CD4-positive, alpha-beta T cell treated with Interleukin-6 at 100 ng/mL for 8 hours (primary cell): ENCODE results near the gene GIMAP8.
A peak's percentile ranks its signal among the peaks of the same experiment; 100 is the strongest.

Experiments
- DNase-seq: peaks from one replicate; pipeline ENCODE4 v3.0.0-alpha.2; 2020; ENCODE audit warnings: mixed read lengths, low spot score

GIMAP8 gene

DNA sequence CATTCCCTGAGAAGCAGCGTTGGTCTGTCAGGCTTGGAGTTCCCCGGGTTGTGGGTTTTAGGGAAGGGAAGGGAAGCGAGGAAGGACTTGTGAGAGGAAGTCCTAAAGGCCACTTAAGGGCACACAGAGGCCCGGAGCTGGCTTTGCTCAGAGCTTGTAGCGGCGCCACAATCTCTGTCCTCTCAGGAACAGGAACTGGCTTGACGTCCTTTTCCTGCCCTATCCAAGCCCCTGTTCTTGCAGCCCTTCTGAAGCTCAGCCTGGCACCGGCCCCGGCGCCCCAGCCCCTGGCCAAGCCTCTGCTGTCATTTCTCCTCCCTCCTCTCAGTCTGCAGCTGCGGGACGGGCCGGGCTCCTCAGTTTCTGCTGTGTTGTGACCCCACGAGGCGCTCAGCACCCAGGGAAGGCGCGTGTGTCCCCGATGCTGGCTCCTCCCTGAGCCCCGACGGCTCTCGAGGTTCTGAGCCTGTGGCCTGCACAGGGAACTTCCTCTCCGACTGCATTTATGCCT lies at the start of gene GIMAP8:
TSS of gene GIMAP8 (plus strand) at position 140 of the 511 bp plus-strand sequence. CDS start 16,069 bp downstream, outside the sequence.
- DNase-seq: peak; percentile 80

DNA sequence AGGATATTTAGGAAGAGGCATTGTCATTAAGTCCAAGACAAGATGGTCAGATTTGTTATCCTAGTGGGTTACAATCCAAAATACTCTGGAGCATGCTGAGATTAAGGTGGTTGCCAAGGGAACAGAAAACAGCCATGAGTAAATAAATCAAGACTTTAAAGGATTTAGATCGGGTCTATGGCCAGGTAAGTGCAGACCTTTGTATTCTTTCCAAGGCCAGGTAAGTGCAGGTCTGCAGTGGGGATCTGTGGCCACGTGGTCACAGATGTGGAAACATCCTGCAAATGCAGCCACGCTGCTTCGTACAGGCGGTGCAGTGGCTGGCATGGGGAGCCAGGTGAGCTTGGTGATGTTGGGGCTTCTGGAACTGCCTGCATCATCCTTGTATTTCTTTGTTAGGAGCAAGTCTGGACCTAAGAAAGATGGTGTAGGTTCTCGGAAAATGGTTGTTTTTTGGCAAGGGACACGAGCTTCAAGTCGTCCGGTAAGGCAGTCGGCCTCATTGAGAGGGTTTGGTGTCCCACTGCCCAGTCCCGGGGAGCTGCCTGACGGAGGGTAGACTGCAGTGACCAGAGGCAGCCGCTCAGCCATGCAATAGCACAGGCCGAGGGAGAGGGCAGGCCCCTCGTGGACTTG lies 49.5 kb upstream of the GIMAP8 start:
- no peak for DNase-seq

DNA sequence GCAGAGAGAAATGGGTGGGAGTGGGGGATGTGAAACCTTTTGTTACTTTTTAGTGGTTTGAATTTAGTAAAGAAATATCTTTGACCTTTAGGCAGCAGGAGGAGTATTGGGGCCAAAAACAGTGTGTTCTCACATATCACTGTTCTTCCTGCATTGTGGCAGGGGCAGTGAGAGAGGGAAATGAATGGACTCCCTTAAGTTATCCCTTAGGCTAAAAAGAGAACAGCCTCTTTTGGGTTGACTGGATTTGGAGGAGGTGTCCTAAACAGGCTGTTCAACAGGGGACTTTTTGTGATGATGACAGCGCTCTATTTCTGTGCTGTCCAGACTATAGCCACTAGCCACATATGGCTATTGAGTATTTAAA lies 49.0 kb upstream of the GIMAP8 start:
- no peak for DNase-seq

DNA sequence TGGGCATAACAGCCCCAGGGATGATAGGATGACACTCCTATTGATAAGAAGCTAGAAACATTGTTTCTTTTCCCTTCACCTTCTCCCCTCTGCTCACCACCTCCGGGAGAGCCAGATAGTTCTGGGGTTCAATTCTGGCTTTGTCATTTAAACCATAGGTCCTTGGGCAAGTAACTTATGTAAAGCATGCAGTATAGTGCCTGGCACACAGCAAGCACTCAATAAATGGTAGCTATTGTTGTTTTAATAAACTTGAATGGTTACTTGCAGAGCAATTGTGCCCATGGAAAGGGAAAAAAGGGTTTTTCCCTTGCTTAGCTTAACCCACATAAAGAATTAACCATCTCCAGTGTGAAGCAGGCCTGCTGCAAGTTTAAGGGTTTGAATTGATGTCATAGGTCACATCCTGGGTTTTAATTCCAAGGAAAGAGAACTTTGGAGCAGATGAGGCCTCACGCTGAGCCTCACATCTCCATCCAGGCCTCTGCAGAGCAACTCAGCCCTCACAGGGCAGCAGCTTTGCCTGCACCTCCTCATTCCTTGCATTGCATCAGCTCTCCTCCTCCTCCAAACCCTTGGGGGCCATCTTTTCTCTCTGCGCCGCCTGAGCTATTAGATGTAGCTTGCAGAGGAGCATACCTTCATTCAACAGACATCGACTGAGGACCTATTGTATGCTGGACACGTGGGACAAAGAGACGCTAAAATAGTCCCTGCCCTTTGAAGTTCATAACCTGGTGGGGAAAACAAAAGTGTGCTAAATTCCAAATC lies 48.4 kb upstream of the GIMAP8 start:
- no peak for DNase-seq

DNA sequence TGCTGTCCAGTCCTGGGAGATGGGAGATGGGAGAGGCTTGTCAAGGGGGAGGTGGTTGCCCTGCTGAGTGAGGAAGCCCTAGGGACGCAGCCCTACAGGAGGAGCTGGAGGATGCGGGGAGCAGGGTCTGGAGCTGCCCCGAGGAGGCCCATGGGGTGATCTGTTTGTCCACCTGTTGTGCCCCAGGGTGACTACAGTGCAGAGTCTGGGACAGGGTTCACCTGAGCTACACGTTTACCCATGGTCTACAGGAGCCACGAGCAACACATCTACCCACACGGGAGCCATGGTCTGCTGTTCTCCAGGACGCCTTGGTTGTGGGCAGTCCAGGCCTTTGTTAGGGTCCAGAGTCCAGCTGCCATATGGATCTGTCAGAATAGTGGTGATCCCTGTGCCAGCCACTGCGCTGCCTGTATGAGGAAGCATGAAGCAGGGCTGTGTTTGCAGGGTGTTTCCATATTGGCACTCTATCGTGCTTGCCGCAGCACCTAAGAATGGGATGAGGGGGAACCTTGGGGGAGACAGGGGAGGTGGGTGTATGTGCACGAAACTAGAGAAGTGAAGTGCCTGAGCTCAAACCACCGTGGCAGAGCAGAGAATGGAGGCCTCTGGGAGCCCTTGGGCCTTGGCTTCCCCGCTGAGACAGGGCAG lies 47.6 kb upstream of the GIMAP8 start:
- no peak for DNase-seq

DNA sequence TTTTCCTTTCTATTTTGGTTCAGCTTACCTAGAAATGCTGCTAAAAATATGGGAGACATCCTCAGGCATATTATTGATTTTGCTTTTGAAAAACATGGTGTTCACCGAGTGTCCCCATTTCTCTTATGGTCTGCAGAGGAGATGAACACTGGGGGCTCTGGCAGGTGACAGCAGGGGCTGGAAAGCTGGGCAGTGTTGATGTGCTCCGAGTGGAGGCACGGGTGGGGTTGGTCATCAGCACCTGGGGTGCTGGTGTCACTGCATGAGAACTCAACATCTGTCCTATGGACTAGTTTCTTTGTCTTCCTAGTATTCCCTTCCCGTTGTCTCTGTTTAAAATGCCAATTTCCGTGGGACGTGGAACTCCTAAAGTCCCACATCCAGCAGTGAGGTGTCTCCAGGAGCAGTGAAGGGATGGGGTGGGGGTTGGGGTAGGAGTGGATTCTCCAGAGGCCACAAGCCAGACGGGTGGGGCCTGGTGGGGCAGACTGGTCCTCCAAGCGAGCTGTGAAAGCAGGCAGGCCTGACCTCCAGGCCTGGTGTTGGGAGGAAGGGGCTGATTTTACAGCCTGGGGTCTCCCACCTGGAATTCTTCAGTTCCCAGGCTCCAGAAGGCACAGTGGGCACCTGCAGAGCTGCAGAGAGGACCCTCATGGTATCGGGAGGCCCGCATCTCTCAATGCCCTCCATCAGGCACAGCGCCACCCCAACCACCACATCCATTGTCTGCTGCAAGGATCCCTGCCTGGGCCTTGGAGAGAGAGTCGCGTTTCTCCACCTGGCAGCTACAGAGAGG lies 46.9 kb upstream of the GIMAP8 start:
- DNase-seq: no peak

DNA sequence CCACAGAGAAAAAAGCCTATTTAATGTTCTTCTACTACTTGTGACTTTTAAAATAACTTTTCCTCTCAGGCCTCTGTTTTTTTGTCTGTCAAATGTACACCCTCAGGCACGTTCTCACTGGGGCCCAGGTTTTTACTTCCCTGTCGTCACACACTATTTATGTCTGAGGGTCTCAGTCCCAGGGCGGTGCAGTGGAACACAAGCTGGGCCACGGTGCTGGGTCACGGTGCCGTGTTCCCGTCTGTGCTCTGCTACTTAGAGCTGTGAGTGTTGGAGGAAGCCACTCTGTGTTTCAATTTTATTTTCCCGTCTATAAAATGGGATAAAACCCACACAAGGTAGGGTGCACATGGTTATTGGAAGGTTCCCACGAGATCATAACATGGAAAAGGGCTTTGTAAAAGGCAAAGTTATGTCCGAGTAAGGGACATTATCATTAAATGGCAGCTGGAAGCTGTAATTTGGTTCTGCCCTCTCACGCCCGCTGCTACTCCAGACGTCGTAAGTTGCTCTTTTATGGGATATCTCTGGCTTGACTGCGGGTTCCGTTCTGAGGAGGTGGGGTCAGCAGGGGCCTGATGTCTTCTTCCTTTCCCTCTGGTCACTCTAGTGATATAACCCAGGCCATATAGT lies 46.1 kb upstream of the GIMAP8 start:
- no peak for DNase-seq

DNA sequence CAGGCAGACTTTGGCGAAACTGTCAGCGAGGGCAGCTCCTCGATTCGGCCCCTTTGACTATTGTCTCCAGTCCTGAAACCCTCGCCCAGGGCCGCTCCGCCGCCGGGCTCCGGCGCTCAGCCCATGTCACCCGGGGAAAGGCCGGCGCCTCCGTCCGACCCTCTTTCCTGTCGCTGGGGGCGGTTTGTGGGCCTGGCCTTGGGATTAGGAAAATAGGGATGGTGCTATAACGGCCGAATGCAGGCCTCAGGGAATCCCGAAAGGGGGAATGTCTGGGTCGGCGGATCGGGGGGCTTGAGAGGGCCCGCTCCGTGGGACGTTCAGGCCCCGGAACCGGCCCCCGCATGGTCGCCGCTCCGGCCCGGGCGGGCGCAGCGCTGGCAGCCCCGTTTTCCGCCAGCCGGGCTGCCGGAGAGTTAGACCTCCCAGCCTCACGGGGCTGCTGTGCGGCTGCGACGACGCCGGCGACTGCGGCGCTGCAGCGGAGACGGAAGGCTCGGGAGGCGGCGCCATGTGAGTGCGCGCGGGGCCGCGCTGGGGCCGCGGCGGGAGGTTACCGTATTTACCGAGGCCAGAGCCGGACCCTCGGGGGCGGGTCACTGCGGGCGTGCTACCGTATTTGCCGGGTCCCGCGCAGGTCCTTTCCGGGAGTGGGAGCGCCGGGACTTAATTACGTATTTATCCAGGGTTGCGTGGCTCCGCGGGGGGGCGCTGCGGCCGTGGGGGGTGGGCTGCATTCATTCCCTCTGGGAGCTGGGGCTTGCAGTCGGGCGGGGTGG lies 45.4 kb upstream of the GIMAP8 start:
- peak; percentile 74 for DNase-seq

DNA sequence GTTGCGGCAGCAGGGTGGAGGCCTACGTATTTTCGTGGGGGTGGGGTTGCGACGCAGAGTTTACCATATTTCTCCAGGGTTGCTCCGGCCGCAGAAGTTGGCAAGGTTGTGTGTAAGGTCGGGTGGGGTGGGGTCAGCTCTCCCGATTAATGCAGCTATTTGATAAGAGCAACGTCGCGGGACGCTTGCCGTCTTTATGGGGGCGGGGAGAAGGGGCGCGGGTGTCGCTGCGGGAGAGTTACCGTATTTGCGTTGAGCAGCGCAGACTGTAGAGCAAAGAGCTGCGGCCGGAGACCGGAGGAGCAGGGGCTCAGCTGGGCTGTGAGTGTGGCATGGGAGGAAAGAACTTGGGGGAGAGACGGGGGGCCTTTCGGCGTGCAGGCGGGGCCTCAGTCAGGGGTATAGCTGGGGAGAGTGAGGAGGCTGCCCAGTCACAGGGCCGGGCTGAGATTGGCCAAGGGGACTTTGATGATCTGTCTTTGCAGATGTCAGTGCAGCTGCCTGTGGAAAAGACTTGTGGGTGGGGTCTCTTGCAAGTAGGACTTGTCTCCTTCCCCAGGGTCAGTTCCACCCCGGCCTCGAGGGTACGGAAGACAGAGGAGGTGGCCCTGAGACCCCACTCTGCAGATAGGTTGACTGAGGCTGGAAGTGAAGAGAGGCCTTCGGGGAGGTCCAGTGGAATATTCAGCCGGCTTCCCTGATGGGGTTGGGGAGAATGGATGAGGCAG lies 44.7 kb upstream of the GIMAP8 start:
- no peak for DNase-seq

DNA sequence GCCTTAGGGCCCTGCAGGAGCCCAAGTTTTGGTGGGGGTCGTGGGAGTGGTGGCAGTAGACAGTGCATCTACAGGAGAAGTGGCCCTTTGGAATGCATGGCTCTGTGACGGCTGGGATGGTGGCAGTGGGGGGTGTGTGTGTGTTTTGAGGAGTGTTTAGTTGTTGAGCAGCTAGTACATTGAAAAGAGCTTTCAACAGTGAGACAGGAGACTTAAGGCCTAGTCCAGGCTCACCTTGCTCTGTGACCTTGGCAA lies 44.2 kb upstream of the GIMAP8 start:
- DNase-seq: no peak

DNA sequence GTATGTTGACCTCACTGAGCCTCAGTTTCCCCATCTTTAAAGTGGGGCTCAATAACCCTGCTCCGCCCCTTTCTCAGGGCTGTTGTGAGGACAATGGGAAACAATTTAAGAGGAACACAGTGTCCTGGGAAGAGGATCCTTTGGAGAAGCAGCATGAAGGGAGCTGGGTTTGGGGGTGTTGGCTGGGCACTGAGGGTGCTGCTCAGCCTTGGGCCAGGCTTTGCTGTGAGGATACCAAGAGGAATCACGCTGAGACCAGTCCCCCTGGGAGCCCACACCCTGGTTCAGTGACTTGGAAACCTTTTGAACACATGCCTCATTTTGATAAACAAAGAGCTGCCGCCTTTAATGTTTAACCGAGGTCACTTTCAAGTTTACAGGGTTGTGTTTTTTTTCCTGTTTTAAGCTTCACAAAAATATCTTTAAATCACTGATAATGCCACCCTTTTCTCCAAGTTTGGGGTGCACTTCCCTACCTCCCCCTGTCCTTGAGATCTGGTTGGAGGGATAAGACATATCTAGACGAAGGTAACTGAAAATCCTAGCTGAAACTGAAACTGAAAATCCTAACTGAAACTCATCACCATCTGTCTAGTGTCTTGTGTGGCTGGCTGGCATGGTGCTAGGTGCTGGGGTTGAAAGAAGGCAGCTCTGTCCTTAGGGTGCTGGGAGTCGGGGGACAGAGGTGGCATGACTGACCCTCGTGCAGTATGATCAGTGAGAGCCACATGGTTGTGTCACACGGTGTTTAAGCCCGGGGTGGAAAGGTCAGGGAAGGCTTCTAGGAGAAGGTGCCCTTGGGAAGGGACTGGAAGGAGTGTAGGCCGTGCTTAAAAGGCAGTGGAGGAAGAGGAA lies 43.6 kb upstream of the GIMAP8 start:
- peak; percentile 36 for DNase-seq

DNA sequence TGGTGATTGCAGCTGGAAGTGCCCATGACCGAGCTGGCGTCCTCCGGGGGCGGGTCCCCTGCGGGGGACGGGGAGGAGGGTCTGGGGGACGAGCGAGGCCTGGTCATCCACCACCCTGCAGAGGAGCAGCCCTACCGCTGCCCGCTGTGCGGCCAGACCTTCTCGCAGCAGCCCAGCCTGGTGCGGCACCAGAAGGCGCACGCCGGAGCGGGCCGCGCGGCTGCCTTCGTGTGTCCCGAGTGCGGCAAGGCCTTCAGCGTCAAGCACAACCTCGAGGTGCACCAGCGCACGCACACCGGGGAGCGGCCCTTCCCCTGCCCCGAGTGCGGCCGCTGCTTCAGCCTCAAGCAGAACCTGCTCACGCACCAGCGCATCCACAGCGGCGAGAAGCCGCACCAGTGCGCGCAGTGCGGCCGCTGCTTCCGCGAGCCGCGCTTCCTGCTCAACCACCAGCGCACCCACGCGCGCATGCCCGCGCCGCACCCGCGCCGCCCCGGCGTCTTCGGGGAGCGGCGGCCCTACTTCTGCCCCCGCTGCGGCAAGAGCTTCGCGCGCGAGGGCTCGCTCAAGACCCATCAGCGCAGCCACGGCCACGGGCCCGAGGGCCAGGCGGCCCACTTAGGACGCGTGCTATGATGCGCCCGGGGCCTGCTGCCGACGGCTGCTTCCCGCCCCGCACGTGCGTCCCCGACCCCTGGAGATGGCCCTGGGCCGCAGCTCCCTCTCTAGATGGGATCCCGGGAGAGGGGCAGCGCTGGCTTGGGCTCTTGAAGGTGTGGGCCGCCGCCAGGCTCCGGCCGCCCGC lies 42.6 kb upstream of the GIMAP8 start:
- no peak for DNase-seq

DNA sequence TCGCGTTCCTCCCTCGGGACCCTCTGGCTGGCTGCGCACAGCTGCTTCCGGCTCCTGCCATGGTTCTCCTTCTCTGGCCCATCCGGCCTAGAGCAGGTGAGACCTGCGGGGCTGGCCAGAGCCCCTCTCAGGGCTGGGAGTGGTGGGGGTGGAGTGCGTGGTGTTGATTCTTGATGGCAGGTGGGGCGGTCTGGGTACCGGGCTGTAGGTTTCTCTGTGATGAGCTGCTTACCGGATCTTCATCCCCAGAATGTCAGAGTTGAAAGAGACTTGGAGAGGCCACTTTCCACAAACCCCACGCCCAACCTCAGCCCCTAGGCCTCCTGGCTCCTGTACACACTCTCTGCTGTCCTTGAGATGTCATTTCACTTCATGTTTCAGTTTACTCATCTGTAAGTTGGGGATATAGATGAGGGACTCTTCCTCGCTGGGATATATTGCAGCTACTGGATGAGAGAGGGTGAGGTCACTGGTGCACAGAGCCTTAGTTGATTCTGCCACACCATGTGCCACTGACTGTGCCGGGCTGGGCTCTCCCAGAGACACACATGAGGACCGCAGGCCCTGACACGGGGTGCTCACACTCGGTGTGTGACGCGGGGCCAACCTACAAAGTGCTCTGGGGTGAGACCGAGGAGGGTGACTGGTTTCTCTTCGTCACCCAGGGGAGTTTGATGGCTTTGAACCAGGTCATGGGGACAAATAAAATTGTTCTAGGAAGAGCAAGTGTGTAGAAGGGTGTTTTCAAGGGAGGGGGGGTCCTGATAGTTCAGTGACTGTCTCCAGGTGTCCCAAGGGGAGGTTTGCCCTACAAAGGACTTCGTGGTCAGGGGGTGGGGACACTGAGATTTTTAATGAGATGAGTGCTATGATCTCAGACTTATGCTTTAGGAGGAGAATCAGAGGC lies 41.8 kb upstream of the GIMAP8 start:
- no peak for DNase-seq

DNA sequence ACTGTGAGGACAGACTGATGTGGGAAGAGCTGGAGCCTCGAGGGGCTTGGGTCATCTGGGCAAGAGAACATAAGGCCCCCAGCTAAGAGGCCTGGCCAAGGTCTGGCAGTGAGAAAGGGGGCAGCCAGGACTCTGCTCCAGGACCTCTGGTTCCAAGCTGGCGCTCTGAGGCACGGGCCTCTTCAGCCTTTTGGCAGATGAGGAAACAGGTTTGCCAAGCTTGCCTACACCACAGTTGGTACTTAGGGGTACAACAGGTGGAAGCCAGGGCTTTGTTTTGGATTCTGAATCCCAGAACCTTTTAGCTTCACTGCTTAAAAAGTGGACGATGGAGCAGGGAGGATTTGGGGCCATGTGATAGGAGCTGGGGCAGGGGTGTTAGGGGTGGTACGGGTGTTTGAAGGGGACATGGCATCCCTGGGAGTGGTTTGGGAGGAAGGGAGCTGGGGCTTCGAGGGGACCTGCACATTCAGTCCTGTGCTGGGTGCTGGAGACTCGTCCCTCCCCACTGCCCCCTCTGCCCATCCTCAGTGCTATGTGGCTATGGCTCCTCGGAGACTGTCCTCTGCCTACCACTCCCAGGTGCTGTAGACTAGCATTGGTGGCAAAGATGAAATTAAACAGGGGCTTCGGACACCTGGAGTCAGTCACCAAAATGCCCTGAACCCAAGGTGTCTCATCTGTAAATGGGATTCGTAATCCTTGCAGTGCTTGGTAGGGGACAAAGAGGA lies 41.0 kb upstream of the GIMAP8 start:
- DNase-seq: no peak

DNA sequence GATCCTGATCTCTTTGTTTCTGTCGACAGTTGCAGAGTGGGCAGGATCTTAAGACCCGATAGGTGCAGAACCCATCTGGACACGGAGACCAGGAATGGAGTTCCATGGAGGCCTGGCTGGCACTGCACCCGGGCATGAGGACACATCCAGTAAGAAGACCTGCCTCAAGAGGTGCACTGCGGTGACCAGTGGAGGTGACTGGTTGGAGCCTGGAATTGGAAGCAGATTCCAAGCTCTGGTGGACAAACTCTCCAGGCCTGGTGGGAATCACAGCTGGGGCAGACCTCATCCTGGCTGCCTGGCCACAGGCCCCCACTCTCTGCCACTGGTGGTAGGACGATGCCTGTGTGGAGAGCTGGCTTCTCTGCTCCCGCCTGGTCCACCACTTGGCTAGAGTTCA lies 40.3 kb upstream of the GIMAP8 start:
- no peak for DNase-seq

DNA sequence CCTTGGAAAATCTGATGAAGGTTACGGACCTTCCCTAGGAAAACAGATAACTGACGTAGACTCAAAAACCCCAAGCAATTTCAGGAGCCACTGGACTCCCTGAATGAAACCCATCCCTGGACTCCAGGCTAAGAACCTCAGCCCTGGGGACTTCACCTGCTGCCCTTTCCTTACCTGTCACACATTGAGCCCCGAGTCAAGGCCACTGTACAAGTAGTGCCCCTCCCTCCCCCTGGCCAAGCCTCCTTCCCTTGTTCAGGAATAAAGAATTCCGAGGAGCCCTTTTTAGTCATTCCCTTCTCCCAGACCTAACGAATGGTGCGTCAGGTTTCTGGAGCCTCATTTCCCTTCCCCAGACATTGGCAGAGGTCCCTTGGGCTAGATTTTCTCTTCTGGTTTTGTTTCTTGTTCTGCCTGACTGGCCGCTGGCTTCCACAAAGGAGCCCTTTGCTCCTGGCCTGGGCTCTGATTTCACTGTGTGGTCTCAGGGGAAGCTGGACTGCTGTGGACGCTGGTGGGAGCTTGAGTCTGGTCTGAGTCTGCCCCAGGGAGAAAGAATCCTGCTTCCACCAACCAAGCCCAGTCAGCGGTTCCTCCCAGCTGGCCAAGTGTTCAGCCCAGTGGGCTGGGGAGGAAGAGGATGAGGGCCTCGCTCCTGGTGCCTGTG lies 39.6 kb upstream of the GIMAP8 start:
- no peak for DNase-seq
